Smooth muscle cell (in vitro differentiated cells): Measurements from ENCODE around the gene MPIG6B. TPM values are rescaled to one million over a fixed set of nuclear protein-coding genes. Genes with fewer than 3 reads are reported as not detected.
A peak's percentile ranks its signal among the peaks of the same experiment; 100 is the strongest.

Source experiments
- DNase-seq: peaks from one replicate; lab custom pipeline; 2025; ENCODE audit not compliant: unreplicated experiment; lab: John Stamatoyannopoulos, UW
- H2AFZ ChIP-seq: fragments of 200-600 bp; sonication (generic); 2 replicates; pipeline ENCODE4 v1.6.0; 2016; ENCODE audit warnings: antibody characterized with exemption, low read depth, mild to moderate bottlenecking
- H3F3A ChIP-seq: fragments of 200-600 bp; sonication (generic); 2 replicates; pipeline ENCODE4 v1.6.0; 2017; ENCODE audit warnings: antibody characterized with exemption, low read depth
- H3K27ac ChIP-seq: fragments of 200-600 bp; sonication (generic); 2 replicates; pipeline ENCODE4 v1.5.1; 2016; ENCODE audit warnings: low read depth, mild to moderate bottlenecking
- H3K27me3 ChIP-seq: fragments of 200-600 bp; sonication (generic); 2 replicates; pipeline ENCODE4 v1.6.1; 2016; ENCODE audit warnings: low read depth, mild to moderate bottlenecking
- H3K36me3 ChIP-seq: fragments of 200-600 bp; sonication (generic); 2 replicates; pipeline ENCODE4 v1.5.1; 2016; ENCODE audit warnings: low read depth
- H3K4me1 ChIP-seq: fragments of 200-600 bp; sonication (generic); 2 replicates; pipeline ENCODE4 v1.5.1; 2016; ENCODE audit warnings: low read depth
- H3K4me2 ChIP-seq: fragments of 200-600 bp; sonication (generic); 2 replicates; pipeline ENCODE4 v1.6.0; 2016; ENCODE audit warnings: mild to moderate bottlenecking
- H3K4me3 ChIP-seq: fragments of 200-600 bp; sonication (generic); 2 replicates; pipeline ENCODE4 v1.5.1; 2016; ENCODE audit warnings: mild to moderate bottlenecking
- H3K79me2 ChIP-seq: fragments of 200-600 bp; sonication (generic); 2 replicates; pipeline ENCODE4 v1.6.0; 2016; ENCODE audit warnings: low read depth, mild to moderate bottlenecking
- H3K9ac ChIP-seq: fragments of 200-600 bp; sonication (generic); 2 replicates; pipeline ENCODE4 v1.6.0; 2016; ENCODE audit warnings: low read depth
- H3K9me3 ChIP-seq: fragments of 200-600 bp; sonication (generic); replicated peaks from 2 replicates; pipeline ENCODE4 v1.5.1; 2016; ENCODE audit warnings: low read depth
- H4K20me1 ChIP-seq: fragments of 200-600 bp; sonication (generic); 2 replicates; pipeline ENCODE4 v1.6.0; 2016; ENCODE audit warnings: low read depth
- CTCF ChIP-seq: fragments of 200-600 bp; sonication (generic); IDR thresholded peaks from 2 replicates; pipeline ENCODE4 v1.5.1; 2017; ENCODE audit warnings: borderline replicate concordance, mild to moderate bottlenecking, antibody characterized with exemption; ENCODE audit not compliant: insufficient read depth, poor library complexity, severe bottlenecking
- WGBS: methylation state at CpG from one replicate; pipeline ENCODE4 v1.1.7; 2016; ENCODE audit warnings: low lambda C conversion rate; 5-methylcytosine and 5-hydroxymethylcytosine counted together
- polyA plus RNA-seq: library from polyadenylated mRNA; unstranded; fragments of >200 nt; fragmentation: Nextera tagmentation; extraction: Ambion mirVana; gene quantifications from 2 replicates; pipeline ENCODE4 v1.2.1, GENCODE V29; 2016
- total RNA-seq: library from RNA; depleted of rRNA; stranded (reverse); fragments of >200 nt; gene quantifications from 2 replicates; pipeline ENCODE4 v1.2.3, GENCODE V29; 2014

MPIG6B gene
- total and polyA plus RNA-seq, 2 experiments from 2014 or later = not detected

- Histone ChIP-seq H3K4me2 (peak overlapping the region; percentile 83), H2AFZ (no peak overlapping the region), H3K4me3 (peak overlapping the region; percentile 38), H3K79me2 (no peaks in the 10 kb centered on the region), H4K20me1 (no peaks in the 10 kb centered on the region), H3F3A (no peaks in the 10 kb centered on the region), H3K27me3 (no peaks in the 10 kb centered on the region), H3K4me1 (peaks cover 14% of the 10 kb centered on the region), H3K9me3 (no peaks in the 10 kb centered on the region), H3K36me3 (no peaks in the 10 kb centered on the region), H3K27ac (no peak overlapping the region), H3K9ac (no peak overlapping the region)
- 77% methylated on average over 13 of the region's 13 CpGs for WGBS
- TF ChIP-seq CTCF = no peak
- no peak for DNase-seq
Measured at GRCh38 chr6:31683591-31683990, 39.6 kb upstream of the MPIG6B start.

DNA sequence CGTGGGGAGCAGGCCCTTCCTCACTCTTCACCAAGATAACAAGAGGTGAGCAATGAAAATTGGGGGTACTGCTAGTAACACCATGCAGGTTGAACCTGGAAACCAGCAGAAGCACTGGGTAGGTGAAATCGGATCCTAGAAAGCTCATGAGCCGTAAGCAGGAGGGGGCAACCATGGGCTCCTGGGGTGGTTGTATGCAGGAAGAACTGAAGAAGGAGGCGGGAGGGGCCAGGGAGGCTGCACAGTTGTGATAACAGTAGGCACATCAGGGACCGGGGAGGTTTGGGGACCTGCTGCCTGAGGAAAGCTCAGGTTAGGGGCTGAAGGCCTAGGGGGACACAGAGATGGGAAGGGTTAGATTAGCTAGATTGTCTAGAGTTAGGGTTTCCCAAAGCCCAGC, 36.7 kb upstream of the MPIG6B start:
- TF ChIP-seq CTCF = no peak
- H2AFZ ChIP-seq = no peak overlapping the region

DNA sequence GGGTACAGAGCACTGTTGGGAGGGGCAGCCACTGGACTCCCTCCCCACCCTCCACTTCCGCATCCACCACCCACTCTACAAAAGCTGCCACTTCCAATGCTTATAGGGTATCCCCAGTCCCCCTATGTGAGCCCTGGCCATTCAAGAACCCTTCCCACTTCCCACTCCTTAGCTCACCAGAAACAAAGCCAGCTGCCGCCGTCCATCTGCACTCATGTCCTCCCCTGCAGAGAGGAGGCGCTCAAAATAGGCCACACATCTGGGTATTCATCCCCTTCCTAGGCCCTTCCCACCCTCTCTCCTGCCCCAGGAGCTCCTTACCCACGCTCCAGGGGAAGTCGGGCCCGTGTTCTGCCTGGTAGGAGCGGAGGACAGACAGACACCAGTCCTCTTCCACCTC, 35.9 kb upstream of the MPIG6B start:
- Histone ChIP-seq H4K20me1 (no peaks in the 10 kb centered on the region), H3K27me3 (no peaks in the 10 kb centered on the region), H3K36me3 (no peaks in the 10 kb centered on the region), H3K9me3 (no peaks in the 10 kb centered on the region), H3K27ac (no peak overlapping the region), H3F3A (no peaks in the 10 kb centered on the region), H3K4me2 (no peak overlapping the region), H3K4me1 (peaks cover 5% of the 10 kb centered on the region), H3K9ac (no peak overlapping the region), H2AFZ (no peak overlapping the region), H3K4me3 (no peak overlapping the region), H3K79me2 (no peaks in the 10 kb centered on the region)
- no peak for TF ChIP-seq CTCF
- WGBS = 93% methylated on average over 7 of the region's 8 CpGs
- DNase-seq = no peak

More for the DNA sequence above, 36.7 kb upstream of the MPIG6B start:
- Histone ChIP-seq H3K9me3 (no peaks in the 10 kb centered on the region), H3K4me3 (no peak overlapping the region), H3F3A (no peaks in the 10 kb centered on the region), H3K79me2 (no peaks in the 10 kb centered on the region), H3K4me2 (no peak overlapping the region), H3K27ac (no peak overlapping the region), H3K27me3 (no peaks in the 10 kb centered on the region), H3K4me1 (peaks cover 9% of the 10 kb centered on the region), H4K20me1 (no peaks in the 10 kb centered on the region), H3K36me3 (no peaks in the 10 kb centered on the region), H3K9ac (no peak overlapping the region)
- 98% methylated on average over 5 of the region's 5 CpGs for WGBS
- no peak for DNase-seq

DNA sequence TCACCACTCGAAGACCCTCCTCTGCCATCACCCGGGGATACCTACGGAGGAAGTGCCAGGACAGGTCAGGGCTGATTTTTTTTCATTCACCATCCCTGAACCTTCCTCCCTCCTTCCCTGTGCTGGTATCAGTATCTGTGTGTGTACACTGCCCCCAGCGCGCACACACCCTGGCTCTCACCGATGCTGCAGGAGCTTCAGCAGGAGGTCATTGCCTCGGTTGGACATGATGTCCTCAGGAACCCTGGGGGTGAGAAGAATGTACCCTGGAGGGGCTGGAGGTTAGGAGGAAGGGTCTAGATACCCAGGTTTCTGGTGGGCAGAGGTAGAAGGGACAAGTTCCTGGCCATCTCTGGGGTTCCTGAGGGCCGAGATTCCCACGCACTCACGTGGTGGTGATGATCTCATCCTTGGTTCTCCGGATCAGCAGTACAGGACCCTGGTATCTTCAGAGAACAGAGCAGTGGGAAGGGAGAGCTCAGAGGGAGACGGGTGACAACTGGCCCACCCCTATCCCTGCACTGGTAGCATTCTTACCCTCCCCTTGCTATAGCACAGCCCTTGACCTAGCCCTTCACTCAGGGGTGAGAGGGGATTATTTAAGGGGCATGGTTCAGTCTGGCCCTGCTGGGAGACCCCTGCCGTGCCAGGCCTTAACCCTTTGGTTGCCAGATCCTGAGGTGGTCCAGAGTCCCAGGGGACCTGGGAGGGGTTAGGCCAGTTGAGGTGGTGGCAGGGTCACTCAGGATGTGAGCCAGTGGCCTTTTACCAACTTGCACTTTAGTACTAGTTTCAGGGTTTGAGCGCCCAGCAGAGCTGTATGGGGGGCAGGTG, 35.1 kb upstream of the MPIG6B start:
- H3K27me3 ChIP-seq = no peaks in the 10 kb centered on the region
- H2AFZ ChIP-seq = no peak overlapping the region
- no peak overlapping the region for H3K9ac ChIP-seq
- no peak for TF ChIP-seq CTCF
- H3K79me2 ChIP-seq = no peaks in the 10 kb centered on the region
- no peaks in the 10 kb centered on the region for H4K20me1 ChIP-seq
- no peaks in the 10 kb centered on the region for H3K36me3 ChIP-seq
- no peak overlapping the region for H3K27ac ChIP-seq
- DNase-seq = no peak
- peaks cover 5% of the 10 kb centered on the region for H3K4me1 ChIP-seq
- no peaks in the 10 kb centered on the region for H3K9me3 ChIP-seq
- no peak overlapping the region for H3K4me3 ChIP-seq
- no peak overlapping the region for H3K4me2 ChIP-seq
- WGBS = 91% methylated on average over 14 of the region's 14 CpGs
- H3F3A ChIP-seq = no peaks in the 10 kb centered on the region
